A204.1 (cell line): ENCODE data around the gene HHIP.
"Not testable (repeated sequence)": the region's sequence is repeated elsewhere in the genome, so short reads cannot be mapped to it uniquely, and the experiment has no call there.

ENCODE experiments used
- FAIRE-seq: peaks from 2 replicates; lab custom pipeline; 2012; peaks lifted over from hg19 to GRCh38; lab: Jason Lieb, UNC

The HHIP gene

GRCh38 chr4:144754562-144755410 lies 108.8 kb downstream of the HHIP start:
- no peak for FAIRE-seq

DNA sequence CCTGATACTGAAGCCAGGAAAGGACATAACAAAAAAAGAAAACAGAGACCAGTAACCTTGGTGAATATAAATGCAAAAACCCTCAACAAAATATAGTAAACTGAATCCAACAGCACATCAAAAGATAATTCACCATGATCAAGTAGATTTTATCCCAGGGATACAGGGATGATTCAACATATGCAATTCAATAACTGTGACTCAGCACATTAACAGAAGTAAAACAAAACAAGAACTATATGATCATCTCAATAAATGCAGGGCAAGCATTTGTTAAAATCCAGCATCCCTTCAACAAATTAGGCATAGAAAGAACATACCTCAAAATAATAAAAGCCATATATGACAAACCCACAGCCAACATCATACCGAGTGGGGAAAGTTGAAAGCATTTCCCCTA lies 112.0 kb downstream of the HHIP start:
- FAIRE-seq, result no peak

DNA sequence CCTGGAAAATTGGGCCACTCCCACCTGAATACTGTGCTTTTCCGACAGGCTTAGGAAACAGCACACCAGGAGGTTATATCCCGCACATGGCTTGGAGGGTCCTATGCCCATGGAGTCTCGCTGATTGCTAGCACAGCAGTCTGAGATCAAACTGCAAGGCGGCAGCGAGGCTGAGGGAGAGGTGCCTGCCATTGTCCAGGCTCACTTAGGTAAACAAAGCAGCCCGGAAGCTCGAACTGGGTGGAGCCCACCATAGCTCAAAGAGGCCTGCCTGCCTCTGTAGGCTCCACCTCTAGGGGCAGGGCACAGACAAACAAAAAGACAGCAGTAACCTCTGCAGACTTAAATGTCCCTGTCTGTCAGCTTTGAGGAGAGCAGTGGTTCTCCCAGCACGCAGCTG lies 122.9 kb downstream of the HHIP start:
- FAIRE-seq, result not testable (repeated sequence)

- FAIRE-seq, result no peak
These were observed 132.4 kb downstream of the HHIP start for GRCh38 chr4:144778364-144778763.

GRCh38 chr4:144782345-144782744 lies 136.4 kb downstream of the HHIP start:
- FAIRE-seq, result no peak

GRCh38 chr4:144785961-144786360 lies 140.0 kb downstream of the HHIP start:
- FAIRE-seq, result no peak

DNA sequence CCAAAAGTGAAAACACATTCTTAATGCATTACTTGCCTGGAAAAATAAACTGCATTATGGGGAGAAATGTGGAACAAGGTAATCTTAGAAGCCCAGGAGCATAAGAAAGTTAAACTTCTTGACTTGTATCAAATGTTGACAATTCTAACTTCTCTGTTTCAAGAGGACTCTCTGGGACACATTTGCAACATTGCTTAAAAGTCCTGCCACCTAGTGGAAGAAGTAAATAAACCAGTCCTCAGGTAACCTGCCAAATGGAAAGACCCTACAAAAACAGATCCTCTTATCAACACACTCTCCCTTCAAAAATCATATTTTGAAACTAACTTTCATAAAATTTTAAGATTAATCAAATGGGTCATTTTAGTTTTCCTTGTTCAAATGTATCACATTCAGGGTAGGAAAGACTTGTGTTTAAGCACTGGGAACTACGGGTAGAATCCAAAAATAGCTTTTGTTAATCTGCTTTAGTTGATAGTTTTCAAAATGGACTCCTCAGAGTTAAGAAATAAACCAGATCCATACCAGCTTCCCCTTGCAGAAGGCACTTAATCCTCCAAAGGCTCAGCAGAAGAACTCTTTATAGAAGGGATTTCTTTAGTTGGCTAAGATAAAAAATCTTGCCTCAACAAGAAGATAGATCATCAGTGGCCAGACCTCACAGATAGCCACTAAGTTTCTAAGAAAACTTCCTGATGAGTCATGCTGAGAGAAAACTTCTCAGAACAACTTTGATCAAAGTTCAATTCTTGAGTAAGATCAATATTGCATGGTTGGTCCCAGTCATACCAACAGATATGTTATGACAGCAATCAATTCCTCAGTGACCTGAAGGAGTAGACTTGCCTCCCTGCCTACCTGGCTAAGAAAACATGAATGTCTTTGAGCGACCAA lies 141.7 kb downstream of the HHIP start:
- peak; percentile 48 for FAIRE-seq

DNA sequence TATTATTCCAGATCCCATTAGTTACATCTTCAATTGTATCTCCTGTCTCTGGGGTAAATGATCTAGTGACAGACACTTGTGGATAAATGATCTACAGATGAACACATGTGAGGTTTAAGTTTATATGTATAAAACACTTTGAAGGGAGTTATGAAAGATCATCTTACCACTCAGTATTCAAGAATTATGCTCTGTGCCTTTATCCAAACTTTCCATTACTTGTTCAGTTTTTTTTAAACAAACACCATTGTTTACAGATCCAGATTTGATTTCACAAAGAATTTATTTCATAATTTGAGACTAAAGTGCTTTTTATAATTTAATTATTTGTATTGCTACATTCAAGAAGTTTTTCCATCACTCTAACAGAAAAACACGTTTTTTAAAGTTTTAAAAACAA lies 142.5 kb downstream of the HHIP start:
- no peak for FAIRE-seq

DNA sequence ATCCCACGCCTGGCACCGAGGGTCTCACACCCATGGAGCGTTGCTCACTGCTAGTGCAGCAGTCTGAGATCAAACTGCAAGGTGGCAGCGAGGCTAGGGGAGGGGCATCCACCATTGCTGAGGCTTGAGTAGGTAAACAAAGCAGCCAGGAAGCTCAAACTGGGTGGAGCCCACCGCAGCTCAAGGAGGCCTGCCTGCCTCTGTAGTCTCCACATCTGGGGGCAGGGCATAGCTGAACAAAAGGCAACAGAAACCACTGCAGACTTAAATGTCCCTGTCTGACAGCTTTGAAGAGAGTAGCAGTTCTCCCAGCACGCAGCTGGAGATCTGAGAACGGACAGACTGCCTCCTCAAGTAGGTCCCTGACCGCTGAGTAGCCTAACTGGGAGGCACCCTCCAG lies 146.0 kb downstream of the HHIP start:
- FAIRE-seq, result not testable (repeated sequence)
